ENCODE data around the gene KCTD7. TPM values are rescaled to one million over a fixed set of nuclear protein-coding genes. Genes with fewer than 3 reads are reported as not detected.

Gene KCTD7
- total and polyA plus RNA-seq, 2 of the 13 experiments (the other 11 are each of a cell fraction or from before 2014, with no cell fraction given): 7.3 to 13.5 TPM

DNA sequence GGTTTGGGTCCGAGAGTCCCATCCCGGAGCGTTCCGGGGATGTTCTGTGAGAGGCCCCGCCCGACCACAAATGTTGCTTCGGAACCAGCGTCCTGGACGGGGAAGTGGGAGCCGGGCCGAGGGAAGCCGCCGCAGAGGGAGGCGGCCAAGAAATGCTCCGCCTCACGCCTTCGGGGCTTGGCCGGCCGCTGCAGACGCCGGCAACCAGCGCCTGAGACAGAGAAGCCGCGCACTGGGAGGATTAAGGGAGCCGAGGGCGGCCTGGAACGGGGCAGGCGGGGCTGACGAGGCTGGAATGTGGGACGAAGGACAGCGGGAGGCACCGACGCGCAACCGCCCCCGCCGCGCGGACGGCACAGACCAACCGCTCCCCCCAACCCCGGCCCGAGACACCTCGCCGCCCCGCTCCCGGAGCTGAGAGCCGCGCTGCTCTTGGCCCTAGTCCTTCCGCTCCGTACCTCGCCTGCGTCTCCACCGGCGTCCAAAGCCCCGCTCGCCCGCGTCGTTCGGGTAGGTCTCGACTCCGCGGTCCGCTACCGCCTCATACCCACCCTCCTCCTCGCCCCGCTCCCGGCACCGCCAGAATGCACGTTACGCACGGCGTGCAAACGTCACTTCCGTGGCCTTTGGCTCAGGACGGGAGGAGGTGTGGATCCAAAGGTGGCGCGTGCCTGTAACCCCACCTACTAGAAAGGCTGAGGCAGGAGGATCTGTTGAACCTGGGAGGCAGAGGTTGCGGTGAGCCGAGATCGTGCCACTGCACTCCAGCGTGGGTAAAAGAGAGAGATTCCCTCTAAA, 36.7 kb upstream of the KCTD7 start (continued):
- TF ChIP-seq, protein P1, sequence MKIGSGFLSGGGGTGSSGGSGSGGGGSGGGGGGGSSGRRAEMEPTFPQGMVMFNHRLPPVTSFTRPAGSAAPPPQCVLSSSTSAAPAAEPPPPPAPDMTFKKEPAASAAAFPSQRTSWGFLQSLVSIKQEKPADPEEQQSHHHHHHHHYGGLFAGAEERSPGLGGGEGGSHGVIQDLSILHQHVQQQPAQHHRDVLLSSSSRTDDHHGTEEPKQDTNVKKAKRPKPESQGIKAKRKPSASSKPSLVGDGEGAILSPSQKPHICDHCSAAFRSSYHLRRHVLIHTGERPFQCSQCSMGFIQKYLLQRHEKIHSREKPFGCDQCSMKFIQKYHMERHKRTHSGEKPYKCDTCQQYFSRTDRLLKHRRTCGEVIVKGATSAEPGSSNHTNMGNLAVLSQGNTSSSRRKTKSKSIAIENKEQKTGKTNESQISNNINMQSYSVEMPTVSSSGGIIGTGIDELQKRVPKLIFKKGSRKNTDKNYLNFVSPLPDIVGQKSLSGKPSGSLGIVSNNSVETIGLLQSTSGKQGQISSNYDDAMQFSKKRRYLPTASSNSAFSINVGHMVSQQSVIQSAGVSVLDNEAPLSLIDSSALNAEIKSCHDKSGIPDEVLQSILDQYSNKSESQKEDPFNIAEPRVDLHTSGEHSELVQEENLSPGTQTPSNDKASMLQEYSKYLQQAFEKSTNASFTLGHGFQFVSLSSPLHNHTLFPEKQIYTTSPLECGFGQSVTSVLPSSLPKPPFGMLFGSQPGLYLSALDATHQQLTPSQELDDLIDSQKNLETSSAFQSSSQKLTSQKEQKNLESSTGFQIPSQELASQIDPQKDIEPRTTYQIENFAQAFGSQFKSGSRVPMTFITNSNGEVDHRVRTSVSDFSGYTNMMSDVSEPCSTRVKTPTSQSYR (CRISPR knock-in tag; IDR thresholded peaks at IDR 0.05; ENCODE audit: borderline replicate concordance): peak; percentile 77
- no peak for TF ChIP-seq TCF7L2 (IDR thresholded peaks at IDR 0.05; ENCODE audit: low read depth, low read length)
- TF ChIP-seq ZNF577 (CRISPR knock-in tag; IDR thresholded peaks at IDR 0.05; ENCODE audit: borderline replicate concordance, low read depth): no peak
- TF ChIP-seq SOX5 (CRISPR knock-in tag; IDR thresholded peaks at IDR 0.05; ENCODE audit: borderline replicate concordance): peak; percentile 32; the same call in 1 of the 2 replicates
- TF ChIP-seq PITX1 (CRISPR knock-in tag; IDR thresholded peaks at IDR 0.05): peak; percentile 63
- TF ChIP-seq KMT2A (CRISPR knock-in tag; IDR thresholded peaks at IDR 0.05): peak; percentile 86
- peak; percentile 82; the same call in 1 of the 2 replicates for TF ChIP-seq ZBTB20 (CRISPR knock-in tag; IDR thresholded peaks at IDR 0.05; ENCODE audit: borderline replicate concordance, low read depth)
- peak; percentile 60; the same call in 1 of the 2 replicates for TF ChIP-seq ZSCAN20 (CRISPR knock-in tag; IDR thresholded peaks at IDR 0.05; ENCODE audit: borderline replicate concordance)
- TF ChIP-seq PAWR (CRISPR knock-in tag; IDR thresholded peaks at IDR 0.05; ENCODE audit: borderline replicate concordance): 0 out of 2 replicates have a peak, but pooled peaks have one; percentile 30
- no peak for TF ChIP-seq ZNF451 (CRISPR knock-in tag; IDR thresholded peaks at IDR 0.05)
- TF ChIP-seq FLYWCH1 (CRISPR knock-in tag; IDR thresholded peaks at IDR 0.05): 0 out of 2 replicates have a peak, but pooled peaks have one; percentile 31
- peak; percentile 58; the same call in 1 of the 2 replicates for TF ChIP-seq ARNTL (CRISPR knock-in tag; IDR thresholded peaks at IDR 0.05)
- peak; percentile 69; the same call in 1 of the 2 replicates for TF ChIP-seq ZNF430 (CRISPR knock-in tag; IDR thresholded peaks at IDR 0.05)
- TF ChIP-seq NR2F6 (IDR thresholded peaks at IDR 0.05): peak; percentile 32; the same call in 1 of the 2 replicates
- TF ChIP-seq NR2F6 (CRISPR knock-in tag; IDR thresholded peaks at IDR 0.05): peak; percentile 54; the same call in 1 of the 2 replicates
- TF ChIP-seq SNRNP70 (IDR thresholded peaks at IDR 0.05; ENCODE audit: low read depth, low read length): no peak
- TF ChIP-seq HNRNPH1 (optimal IDR thresholded peaks at IDR 0.05; ENCODE audit: low read depth, low read length): peak; percentile 90
- TF ChIP-seq, protein P2, sequence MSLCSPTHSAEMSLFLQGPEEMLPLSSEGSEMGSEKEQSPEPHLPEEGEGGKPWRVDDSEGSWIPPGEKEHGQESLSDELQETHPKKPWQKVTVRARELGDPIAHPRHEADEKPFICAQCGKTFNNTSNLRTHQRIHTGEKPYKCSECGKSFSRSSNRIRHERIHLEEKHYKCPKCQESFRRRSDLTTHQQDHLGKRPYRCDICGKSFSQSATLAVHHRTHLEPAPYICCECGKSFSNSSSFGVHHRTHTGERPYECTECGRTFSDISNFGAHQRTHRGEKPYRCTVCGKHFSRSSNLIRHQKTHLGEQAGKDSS (CRISPR knock-in tag; IDR thresholded peaks at IDR 0.05; ENCODE audit: borderline replicate concordance, low read depth): peak; percentile 81; the same call in 1 of the 2 replicates
- TF ChIP-seq DR1 (CRISPR knock-in tag; IDR thresholded peaks at IDR 0.05): peak; percentile 76; the same call in 1 of the 2 replicates
- TF ChIP-seq ZNF724P (CRISPR knock-in tag; IDR thresholded peaks at IDR 0.05; ENCODE audit: borderline replicate concordance): 0 out of 2 replicates have a peak, but pooled peaks have one; percentile 81
- peak; percentile 63; the same call in 1 of the 2 replicates for TF ChIP-seq ZNF30 (CRISPR knock-in tag; IDR thresholded peaks at IDR 0.05)
- peak; percentile 91 for TF ChIP-seq CREB1 (IDR thresholded peaks at IDR 0.05)
- peak; percentile 97 for TF ChIP-seq CREB1 (CRISPR knock-in tag; IDR thresholded peaks at IDR 0.05)
- no peak for TF ChIP-seq ZNF17 (CRISPR knock-in tag; IDR thresholded peaks at IDR 0.05)
- TF ChIP-seq, protein P3, sequence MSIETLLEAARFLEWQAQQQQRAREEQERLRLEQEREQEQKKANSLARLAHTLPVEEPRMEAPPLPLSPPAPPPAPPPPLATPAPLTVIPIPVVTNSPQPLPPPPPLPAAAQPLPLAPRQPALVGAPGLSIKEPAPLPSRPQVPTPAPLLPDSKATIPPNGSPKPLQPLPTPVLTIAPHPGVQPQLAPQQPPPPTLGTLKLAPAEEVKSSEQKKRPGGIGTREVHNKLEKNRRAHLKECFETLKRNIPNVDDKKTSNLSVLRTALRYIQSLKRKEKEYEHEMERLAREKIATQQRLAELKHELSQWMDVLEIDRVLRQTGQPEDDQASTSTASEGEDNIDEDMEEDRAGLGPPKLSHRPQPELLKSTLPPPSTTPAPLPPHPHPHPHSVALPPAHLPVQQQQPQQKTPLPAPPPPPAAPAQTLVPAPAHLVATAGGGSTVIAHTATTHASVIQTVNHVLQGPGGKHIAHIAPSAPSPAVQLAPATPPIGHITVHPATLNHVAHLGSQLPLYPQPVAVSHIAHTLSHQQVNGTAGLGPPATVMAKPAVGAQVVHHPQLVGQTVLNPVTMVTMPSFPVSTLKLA (IDR thresholded peaks at IDR 0.05): peak; percentile 56
- TF ChIP-seq POLR2A (IDR thresholded peaks at IDR 0.05; ENCODE audit: insufficient read depth in 1 of 2, low read depth in 2 of 2, low read length in 2 of 2): peak; percentile 92 to 94
- no peak for TF ChIP-seq NFYC (CRISPR knock-in tag; IDR thresholded peaks at IDR 0.05)

Data from HepG2 (cell line).